D341Med (cell line): ENCODE measurements around the gene SLC35C1.
A peak's percentile ranks its signal among the peaks of the same experiment; 100 is the strongest.
"Not testable (repeated sequence)": the region's sequence is repeated elsewhere in the genome, so short reads cannot be mapped to it uniquely, and the experiment has no call there.

Experiments
- DNase-seq: peaks from one replicate; pipeline ENCODE4 v3.0.0; 2012; ENCODE audit warnings: low spot score

Gene SLC35C1

DNA sequence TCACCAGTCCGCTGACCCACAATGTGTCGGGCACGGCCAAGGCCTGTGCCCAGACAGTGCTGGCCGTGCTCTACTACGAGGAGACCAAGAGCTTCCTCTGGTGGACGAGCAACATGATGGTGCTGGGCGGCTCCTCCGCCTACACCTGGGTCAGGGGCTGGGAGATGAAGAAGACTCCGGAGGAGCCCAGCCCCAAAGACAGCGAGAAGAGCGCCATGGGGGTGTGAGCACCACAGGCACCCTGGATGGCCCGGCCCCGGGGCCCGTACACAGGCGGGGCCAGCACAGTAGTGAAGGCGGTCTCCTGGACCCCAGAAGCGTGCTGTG, 6.1 kb downstream of the SLC35C1 start:
- no peak for DNase-seq

DNA sequence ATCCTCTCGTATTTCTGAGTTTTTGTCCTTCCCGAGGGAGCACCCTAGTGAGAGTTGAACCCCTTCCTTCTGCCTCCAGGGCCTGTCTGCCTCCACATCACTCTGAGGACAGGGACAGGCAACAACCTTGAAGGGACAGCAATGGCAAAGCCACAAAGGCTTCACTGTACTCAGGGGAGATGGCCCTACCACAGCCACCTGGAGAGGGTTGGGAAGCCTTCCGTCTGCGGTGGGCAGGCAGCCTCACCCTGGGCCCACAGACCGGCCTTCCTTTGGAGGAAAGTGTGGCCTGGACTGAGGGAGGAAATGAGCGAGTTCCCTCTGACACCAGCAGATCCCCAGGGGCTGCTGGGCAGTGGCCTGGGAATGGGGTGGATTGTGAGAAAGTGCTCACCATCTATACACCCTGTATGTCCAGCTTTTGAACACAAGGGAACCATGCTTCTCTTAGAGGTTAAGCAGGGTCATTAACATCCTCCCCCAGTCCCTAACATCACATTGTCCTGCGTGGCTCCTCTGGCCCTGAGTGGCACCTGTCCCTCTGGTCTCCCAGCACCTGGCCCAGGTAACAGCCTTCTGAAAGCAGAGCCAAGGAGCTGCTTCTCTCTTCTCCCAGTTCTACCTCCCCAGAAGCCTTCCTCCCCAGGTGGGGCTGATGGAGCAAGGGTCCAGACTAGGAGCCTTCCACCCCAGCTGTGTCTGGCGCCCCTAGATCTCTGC, 6.8 kb downstream of the SLC35C1 start:
- DNase-seq: no peak

DNA sequence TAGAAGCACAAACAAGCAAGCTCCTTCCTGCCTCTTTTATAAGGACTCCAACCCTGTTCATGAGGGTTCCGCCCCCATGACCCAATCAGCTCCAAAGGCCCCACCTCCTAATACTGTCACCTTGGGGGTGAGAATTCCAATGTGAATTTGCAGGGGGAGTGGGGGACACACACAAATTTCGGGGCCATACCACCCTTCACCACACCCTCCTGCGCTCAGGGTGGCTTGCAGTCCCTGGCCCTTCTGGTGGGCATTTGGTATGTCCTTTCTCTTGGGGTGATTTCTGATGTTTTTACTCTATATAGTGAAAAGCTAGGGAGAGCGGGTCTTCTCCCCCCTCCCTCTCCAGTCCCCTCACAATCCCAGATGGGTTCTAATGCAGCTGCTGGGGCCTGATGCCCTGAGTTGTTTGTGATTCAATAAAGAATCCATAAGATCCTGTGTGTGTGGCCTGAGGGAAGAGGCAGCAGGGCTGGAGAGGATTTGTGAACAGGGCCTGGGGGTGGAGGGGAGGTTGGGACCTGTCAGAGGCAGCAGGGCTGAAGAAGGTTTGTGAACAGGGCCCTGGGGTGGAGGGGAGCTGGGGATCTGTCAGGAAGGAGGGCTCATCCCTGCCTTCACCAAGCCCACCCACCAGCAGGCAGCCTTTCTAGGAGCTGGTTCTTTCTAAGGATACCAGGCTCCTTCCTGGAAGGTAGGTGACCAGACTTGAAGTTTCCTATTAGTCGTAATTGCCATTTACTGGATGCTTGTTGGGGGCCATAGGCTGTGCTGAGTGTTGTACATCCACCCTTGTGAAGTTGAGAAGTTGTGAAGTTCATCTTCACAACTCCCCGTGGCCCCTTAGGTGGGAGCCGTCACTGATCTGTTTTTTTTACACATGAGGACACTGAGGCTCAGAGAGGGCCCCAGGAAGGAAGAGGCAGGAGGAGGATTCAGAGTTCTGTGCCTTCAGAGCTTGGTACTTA, 7.9 kb downstream of the SLC35C1 start:
- no peak for DNase-seq

- DNase-seq: no peak
Measured at GRCh38 chr11:45815747-45816146, 10.8 kb downstream of the SLC35C1 start.

DNA sequence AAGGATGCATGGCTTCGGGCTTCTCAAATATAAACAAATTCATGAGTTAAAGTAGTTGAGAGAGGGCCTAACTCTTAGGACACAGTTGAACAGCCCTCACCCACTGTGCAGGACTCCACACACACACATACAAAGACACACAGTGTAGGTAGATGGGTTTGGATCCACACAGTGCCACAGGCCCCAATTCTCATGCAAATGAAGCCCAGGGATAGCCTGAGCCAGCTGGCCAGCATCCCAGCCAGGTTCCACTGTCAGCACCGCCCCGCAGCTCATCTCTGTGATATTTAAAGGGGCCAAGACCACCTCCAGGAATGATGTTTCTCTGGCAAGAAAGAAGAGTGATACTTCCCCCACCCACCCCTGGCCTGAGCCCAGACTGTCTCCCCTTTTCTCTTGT, 11.7 kb downstream of the SLC35C1 start:
- no peak for DNase-seq

DNA sequence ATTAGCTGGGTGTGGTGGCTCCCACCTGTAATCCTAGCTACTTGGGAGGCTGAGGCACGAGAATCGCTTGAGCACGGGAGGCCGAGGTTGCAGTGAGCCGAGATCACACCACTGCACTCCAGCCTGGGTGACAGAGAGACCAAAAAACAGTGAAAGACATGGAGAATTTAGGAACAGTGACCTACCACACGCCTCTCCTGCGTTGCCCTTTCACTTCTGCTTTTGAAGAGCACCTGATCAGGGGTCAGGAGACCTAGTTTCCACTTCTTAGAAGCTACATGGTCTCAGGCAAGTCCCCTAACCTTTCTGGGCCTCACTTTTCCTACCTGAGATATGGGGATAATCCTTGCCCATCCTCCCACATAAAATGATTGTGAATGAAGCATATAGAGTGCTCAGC, 12.2 kb downstream of the SLC35C1 start:
- no peak for DNase-seq

GRCh38 chr11:45818961-45819605, 14.1 kb downstream of the SLC35C1 start:
- DNase-seq: no peak

DNA sequence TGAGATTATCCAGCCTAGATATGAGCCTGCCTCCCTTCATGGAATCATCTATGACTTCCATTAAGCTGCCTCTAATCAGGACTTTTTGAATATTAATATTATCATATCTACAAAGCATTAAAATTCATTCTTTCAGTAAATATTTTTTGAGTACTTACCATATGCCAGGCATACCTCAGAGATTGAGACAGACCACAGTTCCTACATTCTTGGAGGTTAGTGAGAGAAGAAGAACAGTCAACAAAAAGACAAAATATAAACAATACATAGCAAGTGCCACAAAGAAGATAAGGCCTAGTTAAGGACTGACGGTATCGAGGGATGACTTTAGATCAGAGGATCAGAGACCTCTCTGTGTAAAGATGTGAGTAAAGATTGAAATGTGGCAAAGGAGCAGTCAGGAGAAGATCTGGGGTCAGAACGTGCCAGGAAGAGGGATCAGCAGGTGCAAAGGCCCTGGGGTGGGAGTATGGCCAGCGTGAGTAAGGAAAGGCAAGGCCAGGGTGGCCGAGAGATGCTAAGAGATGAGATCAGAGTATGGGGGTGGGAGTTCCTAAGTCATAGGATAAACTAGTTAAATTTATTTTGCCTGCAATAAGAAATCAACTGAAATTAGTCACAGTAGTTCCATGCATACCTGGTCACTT, 15.4 kb downstream of the SLC35C1 start:
- no peak for DNase-seq

GRCh38 chr11:45826492-45826891, 21.5 kb downstream of the SLC35C1 start:
- not testable (repeated sequence) for DNase-seq

GRCh38 chr11:45827123-45827522, 22.2 kb downstream of the SLC35C1 start:
- no peak for DNase-seq

DNA sequence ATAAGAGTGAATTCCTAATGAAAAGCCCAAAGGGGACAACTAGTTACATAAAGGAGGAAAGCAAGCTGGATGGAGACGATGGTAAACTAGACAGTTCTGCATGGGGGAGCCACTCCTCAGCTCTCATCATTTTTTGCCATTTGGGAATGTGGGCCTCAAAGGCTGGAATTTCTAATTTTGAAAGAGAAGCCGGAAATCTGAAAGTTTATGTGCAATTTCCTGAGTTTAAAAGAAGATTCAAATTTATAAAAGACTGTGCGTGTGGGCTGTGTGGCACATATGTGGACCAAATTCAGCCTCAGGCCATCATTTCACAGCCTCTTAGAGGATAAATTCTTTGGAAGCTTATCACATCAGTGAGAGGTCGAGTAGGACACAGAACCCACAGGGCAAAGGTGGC, 24.0 kb downstream of the SLC35C1 start:
- DNase-seq: no peak

- no peak for DNase-seq
Measured at GRCh38 chr11:45830596-45830995, 25.6 kb downstream of the SLC35C1 start.

DNA sequence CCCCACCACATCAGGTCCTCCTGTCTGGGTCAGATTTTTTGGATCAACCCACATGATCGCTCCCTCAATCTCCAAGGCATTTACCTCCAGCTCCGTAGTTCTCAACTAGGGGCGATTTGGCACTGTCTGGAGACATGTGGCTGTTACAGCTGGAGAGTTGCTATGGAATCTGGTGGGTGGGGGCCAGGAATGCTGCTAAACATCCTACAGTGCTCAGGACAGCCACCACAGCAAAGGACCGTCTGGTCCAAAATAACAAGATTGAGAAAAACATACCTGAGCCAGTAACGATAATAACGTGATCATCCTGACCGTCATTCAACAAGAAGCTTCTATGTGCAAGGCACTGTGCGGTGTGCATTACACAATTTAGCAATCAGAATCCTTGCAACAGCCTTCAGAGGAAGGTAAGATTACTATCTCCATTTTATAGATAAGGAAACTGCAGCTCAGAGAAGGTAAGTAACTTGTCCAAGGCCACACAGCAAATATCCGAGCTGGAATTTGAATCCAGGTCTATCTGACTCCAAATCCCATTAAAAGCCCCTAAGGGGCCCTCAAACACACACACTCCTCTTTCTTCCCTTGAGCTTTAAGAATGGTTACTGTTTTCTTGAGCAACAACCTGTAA, 28.0 kb downstream of the SLC35C1 start:
- DNase-seq: no peak

- DNase-seq: no peak
Measured at GRCh38 chr11:45833761-45834160, 28.8 kb downstream of the SLC35C1 start.

- no peak for DNase-seq
Measured at GRCh38 chr11:45834298-45834756, 29.4 kb downstream of the SLC35C1 start.

GRCh38 chr11:45839204-45839603, 34.3 kb downstream of the SLC35C1 start:
- no peak for DNase-seq

DNA sequence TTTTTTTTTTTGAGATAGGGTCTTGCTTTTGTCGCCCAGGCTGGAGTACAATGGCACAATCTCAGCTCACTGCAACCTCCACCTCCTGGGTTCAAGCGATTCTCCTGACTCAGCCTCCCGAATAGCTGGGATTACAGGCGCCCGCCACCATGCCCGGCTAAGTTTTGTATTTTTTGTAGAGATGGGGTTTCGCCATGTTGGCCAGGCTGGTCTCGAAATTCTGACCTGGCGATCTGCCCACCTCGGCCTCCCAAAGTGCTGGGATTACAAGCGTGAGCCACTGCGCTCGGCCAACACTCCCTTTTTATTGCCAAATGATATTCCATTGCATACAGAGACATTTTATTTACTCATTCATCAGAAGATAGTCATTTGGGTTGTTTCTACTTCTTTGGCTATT, 35.3 kb downstream of the SLC35C1 start:
- DNase-seq: not testable (repeated sequence)

- peak; percentile 88 for DNase-seq
Measured at GRCh38 chr11:45843158-45843924, 38.4 kb downstream of the SLC35C1 start.

- DNase-seq: no peak
Measured at GRCh38 chr11:45844822-45845578, 40.1 kb downstream of the SLC35C1 start.

DNA sequence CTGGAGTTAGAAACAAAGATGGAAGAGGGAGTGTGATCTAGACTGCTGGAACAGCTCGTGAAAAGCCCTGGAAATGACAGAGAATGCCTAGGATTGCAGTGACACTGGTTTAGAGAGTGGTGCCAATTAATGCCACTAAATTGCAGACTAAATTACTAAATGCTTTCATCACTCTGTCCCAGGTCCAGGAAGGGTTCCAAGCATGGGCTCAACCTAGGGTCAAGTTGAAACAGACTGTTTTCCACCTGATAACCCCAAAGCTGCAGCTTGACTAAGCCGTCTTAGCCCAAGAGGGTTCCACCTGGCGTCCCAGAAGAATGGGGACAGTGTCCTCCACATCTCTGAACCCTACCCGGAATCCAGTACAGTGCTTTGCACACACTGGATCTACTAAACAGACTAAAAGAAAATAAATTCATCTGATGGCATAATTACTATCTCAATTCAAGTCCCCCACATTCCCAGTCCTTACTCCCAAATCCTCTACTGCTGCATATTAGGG, 41.3 kb downstream of the SLC35C1 start:
- no peak for DNase-seq
